ENCODE results near the gene GNAS-AS1.

GNAS-AS1 gene

DNA sequence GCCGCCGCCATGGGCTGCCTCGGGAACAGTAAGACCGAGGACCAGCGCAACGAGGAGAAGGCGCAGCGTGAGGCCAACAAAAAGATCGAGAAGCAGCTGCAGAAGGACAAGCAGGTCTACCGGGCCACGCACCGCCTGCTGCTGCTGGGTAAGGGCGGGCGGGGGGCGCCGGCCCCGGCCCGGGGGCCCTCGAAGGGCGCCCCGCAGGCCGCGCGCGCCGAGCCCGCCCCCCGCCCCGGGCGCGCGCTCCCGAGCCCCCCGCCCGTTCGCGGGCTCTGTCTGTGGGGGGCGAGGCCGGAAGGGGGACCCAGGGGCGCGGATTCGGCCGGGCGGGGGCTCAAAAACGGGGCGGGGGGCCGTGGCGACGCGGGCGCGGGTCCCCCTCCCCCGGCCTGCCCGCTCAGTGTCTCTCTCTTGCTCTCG, 41.0 kb upstream of the GNAS-AS1 start:
- peak; percentile 56 to 58 for DNase-seq (ENCODE audit: low read depth in 1 of 2, low spot score in 1 of 2)
- in situ Hi-C loops (cut with HindIII; ENCODE audit: low pct_unique_long_range_greater_than_20kb, low sequenced_read_pairs), result no loop called here

DNA sequence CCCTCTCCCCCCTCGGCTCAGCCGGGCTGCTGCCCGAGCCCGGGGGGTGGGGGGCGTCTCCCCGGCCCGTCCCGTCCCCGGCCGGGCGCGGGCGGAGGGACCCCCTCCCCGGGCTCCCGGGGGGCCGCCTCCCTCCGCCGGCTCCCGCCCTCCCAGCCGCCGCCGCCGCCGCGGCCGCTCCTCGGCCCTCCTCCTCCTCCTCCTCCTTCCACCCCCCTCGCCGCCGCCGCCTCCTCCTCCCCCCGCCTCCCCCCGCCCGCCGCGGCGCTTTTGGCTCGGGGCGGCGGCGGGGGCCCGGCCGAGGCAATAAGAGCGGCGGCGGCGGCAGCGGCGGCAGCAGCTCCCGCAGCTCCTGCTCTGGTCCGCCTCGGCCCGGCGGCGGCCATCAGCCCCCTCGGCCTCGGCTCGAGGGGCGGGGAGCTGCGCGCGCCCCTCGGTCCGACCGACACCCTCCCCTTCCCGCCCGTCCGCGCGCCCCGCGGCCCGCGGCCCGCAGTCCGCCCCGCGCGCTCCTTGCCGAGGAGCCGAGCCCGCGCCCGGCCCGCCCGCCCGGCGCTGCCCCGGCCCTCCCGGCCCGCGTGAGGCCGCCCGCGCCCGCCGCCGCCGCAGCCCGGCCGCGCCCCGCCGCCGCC, 40.5 kb upstream of the GNAS-AS1 start:
- no peak for TF ChIP-seq JUND (IDR thresholded peaks at IDR 0.05; ENCODE audit: low read depth)
- DNase-seq (ENCODE audit: low read depth in 1 of 2, low spot score in 1 of 2), result peak; percentile 84 to 91
- in situ Hi-C loops (cut with HindIII; ENCODE audit: low pct_unique_long_range_greater_than_20kb, low sequenced_read_pairs), result no loop called here

More for the DNA sequence above, 41.0 kb upstream of the GNAS-AS1 start:
- TF ChIP-seq JUND (IDR thresholded peaks at IDR 0.05; ENCODE audit: low read depth), result no peak

DNA sequence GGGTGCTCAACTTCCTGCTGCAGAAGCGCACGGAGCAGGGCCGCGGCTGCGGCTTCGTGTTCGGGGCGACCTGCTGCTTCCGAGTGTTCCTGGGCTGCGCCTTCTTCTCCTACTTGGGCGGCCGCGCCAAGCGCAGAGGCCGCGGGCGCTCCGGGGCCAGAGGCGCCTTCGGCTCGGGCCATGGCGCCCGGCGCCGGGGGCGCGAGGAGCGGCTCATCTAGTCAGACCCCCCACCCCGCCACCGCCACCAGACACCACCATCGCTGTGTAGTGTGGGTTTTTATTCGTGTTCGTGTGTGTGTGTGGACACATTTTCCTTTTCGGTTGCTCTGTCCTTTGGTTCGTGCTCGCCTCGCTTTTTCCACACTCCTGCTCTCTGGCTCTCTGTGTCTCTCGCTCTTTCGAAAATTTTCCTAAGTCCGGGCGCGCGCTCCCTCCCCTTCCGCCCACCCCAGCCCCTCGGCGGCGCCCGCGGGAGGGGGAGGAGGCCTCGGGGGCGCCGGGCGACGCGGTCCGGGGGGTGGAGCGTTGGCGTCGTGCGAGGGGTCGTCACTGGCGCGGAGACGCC, 39.9 kb upstream of the GNAS-AS1 start:
- TF ChIP-seq JUND (IDR thresholded peaks at IDR 0.05; ENCODE audit: low read depth), result no peak
- in situ Hi-C loops (cut with HindIII; ENCODE audit: low pct_unique_long_range_greater_than_20kb, low sequenced_read_pairs), result no loop called here
- peak; percentile 77 to 80 for DNase-seq (ENCODE audit: low read depth in 1 of 2, low spot score in 1 of 2)

DNA sequence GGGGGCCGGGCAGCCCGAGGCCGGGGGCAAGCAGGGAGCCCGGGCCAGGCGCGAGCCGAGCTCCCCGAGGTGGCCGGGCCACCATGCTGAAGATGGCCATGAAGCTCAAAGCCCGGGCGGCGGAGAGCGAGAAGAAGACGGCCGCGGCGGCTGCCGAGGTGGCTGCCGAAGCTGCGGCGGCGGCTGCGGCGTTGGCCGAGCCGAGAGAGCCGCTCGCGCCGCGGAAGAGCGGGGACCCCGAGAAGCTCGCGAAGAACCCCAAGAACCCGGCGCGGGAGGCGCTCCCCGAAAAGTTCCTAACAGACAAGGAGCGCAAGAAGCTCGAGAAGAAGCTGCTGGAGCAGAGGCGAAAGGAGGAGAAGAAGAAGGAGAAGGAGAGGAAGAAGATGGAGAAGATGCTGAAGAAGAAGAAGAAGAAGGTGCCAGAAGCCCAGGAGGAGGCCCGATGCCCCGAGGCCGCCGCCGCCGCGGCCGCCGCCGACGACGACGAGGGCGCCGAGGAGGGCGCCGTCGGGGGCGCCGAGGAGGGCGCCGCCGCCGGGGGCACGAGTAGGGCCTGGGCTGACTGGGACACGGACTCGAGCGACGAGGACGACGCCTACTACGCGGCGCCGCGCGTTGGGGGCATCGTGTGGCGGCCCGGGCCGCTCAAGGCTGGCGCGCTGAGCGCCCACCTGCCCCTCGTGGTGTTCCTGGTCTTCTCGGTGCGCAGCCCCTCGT, 39.3 kb upstream of the GNAS-AS1 start:
- in situ Hi-C loops (cut with HindIII; ENCODE audit: low pct_unique_long_range_greater_than_20kb, low sequenced_read_pairs), result no loop called here
- no peak for DNase-seq (ENCODE audit: low read depth in 1 of 2, low spot score in 1 of 2)
- TF ChIP-seq JUND (IDR thresholded peaks at IDR 0.05; ENCODE audit: low read depth), result no peak

DNA sequence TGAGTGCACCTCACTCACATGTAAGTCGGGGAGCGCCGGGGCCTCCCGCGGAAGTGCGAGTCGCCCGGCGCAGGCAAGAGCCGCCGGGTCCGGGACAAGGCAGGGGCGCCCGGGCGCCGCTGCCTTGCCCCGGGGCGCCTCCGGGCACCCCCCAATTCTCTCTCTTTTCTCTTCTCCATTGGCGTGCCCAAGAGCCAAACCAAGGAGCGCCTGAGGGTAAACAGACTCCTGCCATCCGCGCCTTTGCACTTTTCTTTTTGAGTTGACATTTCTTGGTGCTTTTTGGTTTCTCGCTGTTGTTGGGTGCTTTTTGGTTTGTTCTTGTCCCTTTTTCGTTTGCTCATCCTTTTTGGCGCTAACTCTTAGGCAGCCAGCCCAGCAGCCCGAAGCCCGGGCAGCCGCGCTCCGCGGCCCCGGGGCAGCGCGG, 38.6 kb upstream of the GNAS-AS1 start:
- in situ Hi-C loops (cut with HindIII; ENCODE audit: low pct_unique_long_range_greater_than_20kb, low sequenced_read_pairs), result no loop called here
- TF ChIP-seq JUND (IDR thresholded peaks at IDR 0.05; ENCODE audit: low read depth), result no peak
- DNase-seq (ENCODE audit: low read depth in 1 of 2, low spot score in 1 of 2), result no peak

DNA sequence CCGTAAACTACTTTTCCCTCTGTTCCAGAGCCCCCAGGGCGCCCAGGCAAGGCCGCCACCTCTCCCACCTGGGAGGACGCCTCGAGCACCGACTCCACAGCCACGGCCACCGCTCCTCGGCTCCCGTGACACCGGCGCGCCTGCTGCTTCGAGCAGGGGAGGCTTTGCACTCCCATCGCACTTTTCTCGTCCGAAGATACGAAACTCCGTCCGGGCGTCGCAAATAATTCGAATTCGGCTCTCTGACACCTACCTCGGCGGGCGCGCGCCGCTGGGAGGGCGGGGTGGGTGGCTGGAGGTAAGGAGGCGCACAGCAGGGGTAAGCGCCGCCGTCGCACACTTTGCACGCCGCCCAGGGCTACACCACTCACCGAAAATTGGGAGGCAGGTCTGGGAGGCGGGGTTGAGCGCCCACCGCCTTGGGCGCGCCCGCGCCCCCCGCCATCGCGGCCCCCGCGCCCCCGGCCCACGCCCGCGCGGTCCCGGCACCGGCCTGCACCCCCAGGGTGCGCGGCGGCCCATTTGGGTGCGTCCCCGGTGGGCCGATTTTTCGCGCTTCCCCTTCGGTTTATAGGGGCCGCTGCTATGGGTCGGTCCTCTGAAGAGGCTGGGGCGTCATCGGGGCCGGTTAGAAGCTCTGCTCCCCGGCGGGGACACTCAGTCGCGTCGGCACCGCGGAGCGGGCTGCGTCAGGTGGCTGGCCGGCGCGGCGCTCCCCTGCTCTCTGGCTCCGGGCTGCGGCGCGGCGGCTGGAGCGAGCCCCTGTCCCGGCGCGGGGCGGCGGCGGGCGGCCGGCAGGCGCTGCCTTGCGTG, 38.0 kb upstream of the GNAS-AS1 start:
- in situ Hi-C loops (cut with HindIII; ENCODE audit: low pct_unique_long_range_greater_than_20kb, low sequenced_read_pairs), result no loop called here
- DNase-seq (ENCODE audit: low read depth in 1 of 2, low spot score in 1 of 2), result peak; percentile 92
- no peak for TF ChIP-seq JUND (IDR thresholded peaks at IDR 0.05; ENCODE audit: low read depth)

DNA sequence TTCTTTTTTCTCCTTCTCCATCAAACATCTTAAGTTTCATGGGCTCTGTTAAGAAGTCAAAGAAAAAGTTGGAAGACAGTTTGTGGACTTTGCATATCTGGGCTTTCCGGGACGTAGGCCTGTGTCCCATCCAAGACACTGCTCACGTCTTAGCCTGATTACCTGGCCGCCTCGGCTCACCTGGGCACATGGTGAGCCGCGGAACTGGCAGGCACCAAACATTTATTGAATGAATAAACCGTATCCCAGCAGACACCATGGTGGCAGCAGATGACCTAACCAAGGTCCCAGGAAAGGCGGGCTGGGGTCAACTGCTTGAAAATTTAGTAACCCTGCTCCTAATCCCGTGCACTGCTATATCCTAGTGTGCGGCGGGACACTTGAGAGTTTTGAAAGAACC, 37.4 kb upstream of the GNAS-AS1 start:
- no peak for TF ChIP-seq JUND (IDR thresholded peaks at IDR 0.05; ENCODE audit: low read depth)
- no peak for DNase-seq (ENCODE audit: low read depth in 1 of 2, low spot score in 1 of 2)
- in situ Hi-C loops (cut with HindIII; ENCODE audit: low pct_unique_long_range_greater_than_20kb, low sequenced_read_pairs), result no loop called here

DNA sequence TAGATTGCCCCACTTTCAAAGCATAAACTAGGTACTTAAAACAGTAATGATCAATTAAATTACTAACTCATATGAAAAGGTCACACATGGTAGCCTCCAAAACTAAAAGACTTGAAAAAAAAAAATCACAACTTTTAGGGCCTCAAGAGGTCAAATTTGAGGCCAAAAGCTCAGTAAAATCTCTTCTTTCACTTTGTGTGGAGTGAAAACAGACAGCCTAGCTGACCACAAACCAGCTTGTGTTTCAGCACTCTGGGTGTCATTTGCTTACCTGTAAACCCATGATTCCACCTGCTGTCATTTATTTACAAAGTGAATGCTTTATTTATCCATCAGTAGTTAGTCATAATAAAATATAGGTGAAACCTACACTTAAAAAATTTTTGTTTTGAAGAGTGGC, 35.8 kb upstream of the GNAS-AS1 start:
- no peak for TF ChIP-seq JUND (IDR thresholded peaks at IDR 0.05; ENCODE audit: low read depth)
- in situ Hi-C loops (cut with HindIII; ENCODE audit: low pct_unique_long_range_greater_than_20kb, low sequenced_read_pairs), result no loop called here
- no peak for DNase-seq (ENCODE audit: low read depth in 1 of 2, low spot score in 1 of 2)

DNA sequence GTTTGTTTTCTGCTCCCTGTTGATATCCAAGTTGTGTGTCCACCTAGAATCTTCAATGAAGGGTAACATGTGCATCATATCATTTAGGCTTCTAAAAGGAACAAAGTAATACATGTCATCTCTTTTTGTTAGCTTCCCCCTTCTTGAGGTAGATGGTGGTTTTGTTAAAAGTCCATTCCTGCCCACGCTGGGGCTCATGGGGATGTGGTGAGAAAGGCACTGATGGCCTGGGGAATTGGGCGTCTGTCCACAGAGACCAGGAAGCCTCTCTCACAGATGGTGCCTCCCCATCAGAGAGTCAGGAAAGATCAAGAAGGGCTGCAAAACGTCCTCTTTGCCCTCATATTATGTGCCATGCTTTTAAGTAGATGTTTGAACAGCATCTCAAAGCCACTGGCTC, 34.3 kb upstream of the GNAS-AS1 start:
- no peak for TF ChIP-seq JUND (IDR thresholded peaks at IDR 0.05; ENCODE audit: low read depth)
- DNase-seq (ENCODE audit: low read depth in 1 of 2, low spot score in 1 of 2), result no peak
- in situ Hi-C loops (cut with HindIII; ENCODE audit: low pct_unique_long_range_greater_than_20kb, low sequenced_read_pairs), result no loop called here

DNA sequence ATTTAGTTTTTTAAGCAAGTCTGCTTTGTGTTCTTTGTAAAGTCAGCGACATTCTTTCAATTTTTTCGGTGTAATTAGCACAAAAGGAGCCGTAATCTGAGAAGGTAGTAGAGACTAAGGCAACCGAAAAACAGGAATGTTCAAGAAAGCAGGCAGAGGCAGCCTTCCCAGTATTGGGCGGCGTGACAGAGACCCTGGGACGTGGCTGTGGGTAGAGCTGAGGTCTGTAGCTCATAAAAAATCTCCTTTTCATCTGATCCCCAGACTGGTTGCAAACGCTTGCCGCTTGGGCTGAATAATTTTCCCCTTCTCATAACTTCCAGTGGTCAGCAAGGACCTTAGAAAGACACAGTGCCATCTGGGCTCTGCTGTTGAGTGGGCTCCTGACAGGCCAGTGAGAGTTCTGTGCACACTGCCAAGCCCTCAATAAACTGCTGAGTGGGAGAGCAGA, 32.6 kb upstream of the GNAS-AS1 start:
- TF ChIP-seq JUND (IDR thresholded peaks at IDR 0.05; ENCODE audit: low read depth), result no peak
- in situ Hi-C loops (cut with HindIII; ENCODE audit: low pct_unique_long_range_greater_than_20kb, low sequenced_read_pairs), result no loop called here
- no peak for DNase-seq (ENCODE audit: low read depth in 1 of 2, low spot score in 1 of 2)

DNA sequence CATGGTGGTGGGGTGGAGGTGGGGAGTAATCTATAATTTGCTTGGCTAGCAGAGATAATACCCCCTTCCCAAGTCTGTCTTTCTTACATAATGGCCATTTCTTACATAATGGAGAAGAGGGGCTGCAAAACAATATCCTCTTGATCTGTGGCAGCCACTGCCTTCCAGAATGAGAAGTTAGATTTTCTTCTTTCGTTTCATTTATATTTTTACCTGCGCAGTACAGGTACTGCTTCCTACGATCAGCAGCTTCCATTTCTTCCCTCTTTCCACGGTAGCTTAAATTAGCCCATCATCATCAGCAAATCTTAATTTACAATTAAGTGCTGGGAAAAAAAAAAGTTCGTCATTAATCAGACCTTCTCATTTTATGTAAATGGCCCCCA, 32.0 kb upstream of the GNAS-AS1 start:
- DNase-seq (ENCODE audit: low read depth in 1 of 2, low spot score in 1 of 2), result no peak
- in situ Hi-C loops (cut with HindIII; ENCODE audit: low pct_unique_long_range_greater_than_20kb, low sequenced_read_pairs), result no loop called here
- no peak for TF ChIP-seq JUND (IDR thresholded peaks at IDR 0.05; ENCODE audit: low read depth)

DNA sequence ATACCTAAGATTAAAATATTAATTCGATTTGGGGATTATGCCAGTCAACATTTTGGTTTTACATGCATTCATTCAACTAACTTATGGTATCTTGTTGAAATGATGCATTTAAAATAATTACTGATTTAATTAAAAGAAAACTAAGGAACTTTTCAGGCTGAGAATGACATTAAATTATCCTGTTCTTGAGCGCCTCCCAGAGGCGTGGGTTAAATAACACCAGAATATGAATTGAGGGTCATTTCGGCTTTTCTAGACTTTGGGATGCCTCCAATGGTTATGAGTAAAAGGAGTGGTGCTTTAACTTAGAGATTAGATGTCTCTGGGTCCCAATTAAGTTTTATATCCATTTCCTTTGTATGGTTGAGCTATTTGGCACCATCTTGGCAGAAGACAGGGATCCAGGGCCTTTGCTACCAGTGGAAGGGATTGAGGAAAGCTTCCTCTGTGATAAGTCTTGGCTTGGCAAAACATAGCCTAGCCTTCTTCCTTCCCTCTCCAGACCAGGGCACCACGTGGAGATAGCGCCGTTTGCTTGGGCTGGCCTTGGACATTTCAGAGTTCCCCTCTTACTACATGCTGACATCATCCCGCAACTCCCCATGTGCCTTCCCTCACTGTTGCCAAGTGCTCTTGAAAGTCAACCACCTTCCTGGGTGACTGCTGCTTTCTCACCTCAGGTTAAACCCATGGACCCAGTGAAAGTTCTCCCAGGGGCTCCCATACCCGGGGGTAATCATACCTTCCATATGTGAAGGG, 30.5 kb upstream of the GNAS-AS1 start:
- peak in 1 of 2 experiments; percentile 44 for DNase-seq (ENCODE audit: low read depth in 1 of 2, low spot score in 1 of 2)
- no peak for TF ChIP-seq JUND (IDR thresholded peaks at IDR 0.05; ENCODE audit: low read depth)

More for the DNA sequence above, 30.5 kb upstream of the GNAS-AS1 start:
- in situ Hi-C loops (cut with HindIII; ENCODE audit: low pct_unique_long_range_greater_than_20kb, low sequenced_read_pairs), result no loop called here
